K562 (cell line): ENCODE data around the gene SSU72.
"Not testable (repeated sequence)": the region's sequence is repeated elsewhere in the genome, so short reads cannot be mapped to it uniquely, and the experiment has no call there.

Source experiments
- CTCF ChIP-seq, 3 experiments: IDR thresholded peaks in 2 of 3; conservative IDR thresholded peaks in 1 of 3; 2 replicates each; pipeline ENCODE4 v1.5.1; 2011 to 2012; ENCODE audit warnings: low read length in 3 of 3, mild to moderate bottlenecking in 3 of 3, control low read depth in 2 of 3, improper control_type of control experiment in 1 of 3, inconsistent platforms in 1 of 3, low read depth in 1 of 3, mixed read lengths in 1 of 3, moderate library complexity in 1 of 3; ENCODE audit not compliant: insufficient read depth in 2 of 3
- ETS1 ChIP-seq: conservative IDR thresholded peaks from 2 replicates; pipeline ENCODE4 v1.6.1; 2011; ENCODE audit warnings: low read depth, mild to moderate bottlenecking, low read length; ENCODE audit not compliant: control insufficient read depth
- GATAD2A ChIP-seq: fragments of 450-650 bp; IDR thresholded peaks from 2 replicates; pipeline ENCODE4 v1.6.1; 2017
- KDM4B ChIP-seq, 2 experiments: fragments of 450-650 bp in 1 of 2; sonication (generic) in 1 of 2; IDR thresholded peaks; 2 replicates each; pipeline ENCODE4 v1.6.1; 2016 to 2017; ENCODE audit warnings: borderline replicate concordance in 2 of 2, antibody characterized with exemption in 1 of 2, low read depth in 1 of 2, mild to moderate bottlenecking in 1 of 2
- MYC ChIP-seq, 2 experiments: fragments of 250-450 bp in 1 of 2; sonication (Bioruptor Pico) in 1 of 2; IDR thresholded peaks; 2 replicates each; pipeline versions ENCODE4 v1.5.1 to v1.6.1; 2012 to 2021; ENCODE audit warnings: low read depth in 2 of 2, borderline replicate concordance in 1 of 2, improper control_type of control experiment in 1 of 2, low read length in 1 of 2, mild to moderate bottlenecking in 1 of 2, moderate library complexity in 1 of 2
- MYNN ChIP-seq, 2 experiments: sonication (generic); formaldehyde crosslinking in 1 of 2; IDR thresholded peaks; 2 replicates each; pipeline versions ENCODE4 v1.5.0 to v1.6.1; 2016 to 2020; ENCODE audit warnings: antibody characterized with exemption in 1 of 2, missing genetic modification reagents in 1 of 2
- NRF1 ChIP-seq, 2 experiments: fragments of 450-650 bp; IDR thresholded peaks in 1 of 2; conservative IDR thresholded peaks in 1 of 2; 2 replicates each; pipeline ENCODE4 v1.6.1; 2014; ENCODE audit warnings: mild to moderate bottlenecking in 2 of 2
- POLR2A ChIP-seq: fragments of 450-650 bp; conservative IDR thresholded peaks from 2 replicates; pipeline ENCODE4 v1.6.1; 2016
- REST ChIP-seq, 2 experiments: fragments of 450-650 bp; formaldehyde crosslinking in 1 of 2; IDR thresholded peaks; 2 replicates each; pipeline versions ENCODE4 v1.4.0 to v1.6.1; 2014 to 2020; ENCODE audit warnings: mild to moderate bottlenecking in 2 of 2, borderline replicate concordance in 1 of 2, low read depth in 1 of 2
- SMAD3 ChIP-seq: fragments of 450-650 bp; formaldehyde crosslinking; conservative IDR thresholded peaks from 2 replicates; pipeline ENCODE4 v1.4.0; 2020; ENCODE audit warnings: mild to moderate bottlenecking
- TCF3 ChIP-seq: sonication (generic); formaldehyde crosslinking; IDR thresholded peaks from 2 replicates; pipeline ENCODE4 v1.4.0; 2020; ENCODE audit warnings: mild to moderate bottlenecking, missing genetic modification reagents

- TF ChIP-seq POLR2A; CTCF (IDR thresholded peaks at IDR 0.05 in 2 of 3, conservative IDR thresholded peaks at IDR 0.05 in 1 of 3; ENCODE audit: insufficient read depth in 2 of 3, low read depth in 1 of 3, low read length in 3 of 3); TCF3 (CRISPR knock-in tag); REST (IDR thresholded peaks at IDR 0.05; ENCODE audit: borderline replicate concordance); REST (CRISPR knock-in tag; IDR thresholded peaks at IDR 0.05; ENCODE audit: low read depth); MYNN (IDR thresholded peaks at IDR 0.05); MYNN (CRISPR knock-in tag; IDR thresholded peaks at IDR 0.05); MYC (IDR thresholded peaks at IDR 0.05; ENCODE audit: low read depth, low read length); MYC (CRISPR knock-in tag; IDR thresholded peaks at IDR 0.05; ENCODE audit: borderline replicate concordance, low read depth); SMAD3 (CRISPR knock-in tag); NRF1 (conservative IDR thresholded peaks at IDR 0.05 in 1 of 2, IDR thresholded peaks at IDR 0.05 in 1 of 2); ETS1; KDM4B (IDR thresholded peaks at IDR 0.05; ENCODE audit: borderline replicate concordance in 2 of 2, low read depth in 1 of 2); GATAD2A: not testable (repeated sequence)
Observed at GRCh38 chr1:1513675-1514074, 61.0 kb downstream of the SSU72 start.
